SK-N-SH (cell line): Measurements from ENCODE around the gene BTBD16. TPM values are rescaled to one million over a fixed set of nuclear protein-coding genes. Genes with fewer than 3 reads are reported as not detected.

Source experiments
- CTCF ChIA-PET: fragments of 300-600, 350-600 bp; formaldehyde crosslinking; extraction: SDS; loops from one replicate; lab custom pipeline; 2021; lab: Yijun Ruan, JAX
- POLR2A ChIA-PET: fragments of 350-600 bp; sonication (Branson Sonifier 250); formaldehyde crosslinking; extraction: SDS; loops from one replicate; lab custom pipeline; 2020; ENCODE audit warnings: antibody characterized with exemption, inconsistent platforms; lab: Yijun Ruan, JAX
- DNase-seq: peaks from one replicate; pipeline ENCODE4 v3.0.0; 2012
- H2AFZ ChIP-seq: fragments of 200-600 bp; sonication (generic); 2 replicates; pipeline ENCODE4 v1.8.1; 2016; ENCODE audit warnings: antibody characterized with exemption, mild to moderate bottlenecking, low read depth
- H3F3A ChIP-seq: fragments of 200-600 bp; sonication (generic); replicated peaks from 2 replicates; pipeline ENCODE3; 2016; ENCODE audit warnings: antibody characterized with exemption, mild to moderate bottlenecking; ENCODE audit not compliant: insufficient read depth
- H3K27ac ChIP-seq, 2 experiments: fragments of 200-500 bp in 1 of 2; fragments of 200-600 bp in 1 of 2; sonication (Bioruptor generic) in 1 of 2; sonication (generic), shearing (Covaris generic) in 1 of 2; 2 replicates each; pipeline versions ENCODE4 v1.5.1 to v1.6.1; 2014 to 2016; ENCODE audit warnings: low read depth in 2 of 2, inconsistent platforms in 1 of 2, low read length in 1 of 2, mild to moderate bottlenecking in 1 of 2, mixed read lengths in 1 of 2
- H3K27me3 ChIP-seq: fragments of 200-600 bp; sonication (generic), shearing (Covaris generic); 2 replicates; pipeline ENCODE4 v1.6.1; 2016; ENCODE audit warnings: mixed run types; ENCODE audit not compliant: insufficient read depth
- H3K36me3 ChIP-seq, 2 experiments: fragments of 200-500 bp in 1 of 2; fragments of 200-600 bp in 1 of 2; sonication (Bioruptor generic) in 1 of 2; sonication (generic) in 1 of 2; replicated peaks in 1 of 2; 2 replicates each; pipeline versions ENCODE3 to v1.5.1; 2014 to 2016; ENCODE audit warnings: low read length in 1 of 2, mild to moderate bottlenecking in 1 of 2; ENCODE audit not compliant: insufficient read depth in 2 of 2, control insufficient read depth in 1 of 2
- H3K4me1 ChIP-seq, 2 experiments: fragments of 200-500 bp in 1 of 2; fragments of 200-600 bp in 1 of 2; sonication (Bioruptor generic) in 1 of 2; sonication (generic), shearing (Covaris generic) in 1 of 2; 2 replicates each; pipeline versions ENCODE4 v1.5.1 to v1.6.1; 2014 to 2016; ENCODE audit warnings: low read depth in 1 of 2, low read length in 1 of 2, mixed run types in 1 of 2; ENCODE audit not compliant: insufficient read depth in 2 of 2, control insufficient read depth in 1 of 2
- H3K4me2 ChIP-seq: fragments of 200-600 bp; sonication (generic), shearing (Covaris generic); 2 replicates; pipeline ENCODE4 v1.6.1; 2017; ENCODE audit warnings: mixed run types
- H3K4me3 ChIP-seq, 2 experiments: fragments of 200-500 bp in 1 of 2; fragments of 200-600 bp in 1 of 2; sonication (Bioruptor generic) in 1 of 2; sonication (generic), shearing (Covaris generic) in 1 of 2; 2 replicates each; pipeline versions ENCODE4 v1.5.1 to v1.8.1; 2014 to 2016; ENCODE audit warnings: low read depth in 2 of 2, inconsistent platforms in 1 of 2, low read length in 1 of 2, mild to moderate bottlenecking in 1 of 2, mixed read lengths in 1 of 2, moderate library complexity in 1 of 2
- H3K79me2 ChIP-seq: fragments of 200-600 bp; sonication (generic); 2 replicates; pipeline ENCODE4 v1.8.1; 2017; ENCODE audit warnings: mild to moderate bottlenecking; ENCODE audit not compliant: insufficient read depth
- H3K9ac ChIP-seq: fragments of 200-600 bp; sonication (generic); 2 replicates; pipeline ENCODE4 v1.6.1; 2017; ENCODE audit warnings: mixed run types
- H3K9me2 ChIP-seq: fragments of 200-600 bp; sonication (generic); 2 replicates; pipeline ENCODE4 v1.6.1; 2017; ENCODE audit warnings: mixed run types
- H3K9me3 ChIP-seq: fragments of 200-600 bp; sonication (generic); 2 replicates; pipeline ENCODE4 v1.6.1; 2017; ENCODE audit warnings: mixed run types, mild to moderate bottlenecking, moderate library complexity
- H4K20me1 ChIP-seq: fragments of 200-600 bp; sonication (generic); 2 replicates; pipeline ENCODE4 v1.6.1; 2017; ENCODE audit warnings: mild to moderate bottlenecking, mixed run types; ENCODE audit not compliant: insufficient read depth
- FOSL2 ChIP-seq: IDR thresholded peaks from 2 replicates; pipeline ENCODE4 v1.4.0; 2012; ENCODE audit warnings: low read depth, mild to moderate bottlenecking, moderate library complexity, borderline replicate concordance
- FOXJ3 ChIP-seq: sonication (generic); formaldehyde crosslinking; IDR thresholded peaks from 2 replicates; pipeline ENCODE4 v1.5.1; 2020; ENCODE audit warnings: mild to moderate bottlenecking, missing genetic modification reagents
- FOXM1 ChIP-seq: IDR thresholded peaks from 2 replicates; pipeline ENCODE4 v1.4.0; 2012; ENCODE audit warnings: low read depth, mild to moderate bottlenecking
- GABPA ChIP-seq: IDR thresholded peaks from 2 replicates; pipeline ENCODE4 v1.4.0; 2012; ENCODE audit warnings: low read depth, mild to moderate bottlenecking
- GATA2 ChIP-seq: sonication (generic); formaldehyde crosslinking; IDR thresholded peaks from 2 replicates; pipeline ENCODE4 v1.5.0; 2020; ENCODE audit warnings: mild to moderate bottlenecking, missing genetic modification reagents
- JUND ChIP-seq: IDR thresholded peaks from 2 replicates; pipeline ENCODE4 v1.4.0; 2012
- MEF2A ChIP-seq: IDR thresholded peaks from 2 replicates; pipeline ENCODE4 v1.4.0; 2012; ENCODE audit warnings: low read depth, borderline replicate concordance
- MXI1 ChIP-seq: IDR thresholded peaks from 2 replicates; pipeline ENCODE4 v1.6.1; 2012; ENCODE audit warnings: mild to moderate bottlenecking, low read depth, low read length, improper control_type of control experiment
- NFIC ChIP-seq: IDR thresholded peaks from 2 replicates; pipeline ENCODE4 v1.4.0; 2012; ENCODE audit warnings: borderline replicate concordance
- RAD21 ChIP-seq: IDR thresholded peaks from 2 replicates; pipeline ENCODE4 v1.6.1; 2012; ENCODE audit warnings: mild to moderate bottlenecking, low read length
- REST ChIP-seq: IDR thresholded peaks from 2 replicates; pipeline ENCODE4 v1.6.1; 2012; ENCODE audit warnings: mild to moderate bottlenecking, low read depth, low read length, moderate library complexity
- TCF12 ChIP-seq: IDR thresholded peaks from 2 replicates; pipeline ENCODE4 v1.4.0; 2012
- USF1 ChIP-seq: IDR thresholded peaks from 2 replicates; pipeline ENCODE4 v1.4.0; 2012; ENCODE audit warnings: low read depth, borderline replicate concordance
- USF2 ChIP-seq: fragments of 150-350 bp; IDR thresholded peaks from 2 replicates; pipeline ENCODE4 v1.6.1; 2017; ENCODE audit warnings: antibody characterized with exemption, low read length, low read depth, borderline replicate concordance
- WGBS: methylation state at CpG from one replicate; pipeline ENCODE4 v1.1.6; 2017; ENCODE audit warnings: low lambda C conversion rate; 5-methylcytosine and 5-hydroxymethylcytosine counted together
- polyA plus RNA-seq, 3 experiments: library from polyadenylated mRNA; depleted of rRNA; stranded (reverse); fragments of >200 nt; gene quantifications; 2 replicates each; pipeline ENCODE4 v1.2.3, GENCODE V29; 2012
- TF ChIP-seq, protein P1 (sequence below): fragments of 150-350 bp; IDR thresholded peaks from 2 replicates; pipeline ENCODE4 v1.6.1; 2016; ENCODE audit warnings: mild to moderate bottlenecking, low read depth, low read length
- TF ChIP-seq, protein P2 (sequence below): fragments of 200-600 bp; sonication (generic); IDR thresholded peaks from 2 replicates; pipeline ENCODE4 v1.6.1; 2017; ENCODE audit warnings: antibody characterized with exemption, mild to moderate bottlenecking, moderate library complexity
- TF ChIP-seq, protein P3 (sequence below): IDR thresholded peaks from 2 replicates; pipeline ENCODE4; 2012

BTBD16 gene
- polyA plus RNA-seq, 1 of the 3 experiments (the other 2 are of a cell fraction): not detected

DNA sequence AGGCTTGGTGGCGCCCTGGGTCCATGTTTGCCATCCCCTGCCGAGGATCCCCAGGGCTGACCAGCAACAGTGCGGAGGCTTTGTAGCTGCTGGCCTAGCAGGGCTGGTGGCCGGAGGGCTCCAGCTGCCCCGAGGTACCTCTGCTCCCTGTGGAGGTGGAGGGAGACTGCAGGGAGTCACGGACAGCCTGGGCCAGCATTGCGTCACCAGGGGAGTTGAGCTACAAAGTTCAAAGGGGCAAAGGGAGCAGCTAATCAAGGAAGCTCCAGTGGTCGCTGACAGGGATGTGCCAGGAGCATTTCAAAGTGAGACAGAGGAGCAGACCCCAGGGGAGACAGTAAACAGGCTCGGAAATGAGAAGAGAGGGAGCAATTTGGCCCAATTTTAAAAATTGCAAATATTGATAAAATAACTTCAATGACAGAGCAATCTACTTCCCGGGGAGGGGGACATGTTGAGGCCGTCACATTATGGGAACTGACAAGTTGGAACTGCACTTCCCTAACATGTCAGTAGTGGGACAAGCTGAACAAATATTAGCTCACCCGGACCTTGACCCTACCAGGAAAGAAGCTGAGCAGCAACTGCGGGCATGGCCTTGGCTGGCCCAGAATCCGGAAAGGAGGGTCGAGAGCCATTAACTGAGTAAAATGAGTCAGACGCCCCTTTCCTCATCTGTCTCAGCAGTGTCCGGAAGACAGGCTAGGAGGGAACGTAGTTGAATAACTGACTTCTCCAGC is 39.4 kb downstream of the BTBD16 start:
- Histone ChIP-seq H3F3A (peaks cover 11% of the 10 kb centered on the region), H3K79me2 (no peaks in the 10 kb centered on the region), H2AFZ (no peak overlapping the region), H3K9me2 (no peaks in the 10 kb centered on the region), H4K20me1 (no peaks in the 10 kb centered on the region), H3K27ac (no peak overlapping the region)
- CTCF ChIA-PET: interaction anchor here (1.4 to 1.9 kb wide), 3 partner anchors 12 to 255 kb away, joined by 7 to 14 read pairs (median 10); no protein-coding TSS in a partner anchor
- no peak for DNase-seq
- TF ChIP-seq TCF12: no peak
- TF ChIP-seq JUND: no peak
- no peak for TF ChIP-seq RAD21
- TF ChIP-seq FOXJ3 (CRISPR knock-in tag): no peak
- TF ChIP-seq, protein P1, sequence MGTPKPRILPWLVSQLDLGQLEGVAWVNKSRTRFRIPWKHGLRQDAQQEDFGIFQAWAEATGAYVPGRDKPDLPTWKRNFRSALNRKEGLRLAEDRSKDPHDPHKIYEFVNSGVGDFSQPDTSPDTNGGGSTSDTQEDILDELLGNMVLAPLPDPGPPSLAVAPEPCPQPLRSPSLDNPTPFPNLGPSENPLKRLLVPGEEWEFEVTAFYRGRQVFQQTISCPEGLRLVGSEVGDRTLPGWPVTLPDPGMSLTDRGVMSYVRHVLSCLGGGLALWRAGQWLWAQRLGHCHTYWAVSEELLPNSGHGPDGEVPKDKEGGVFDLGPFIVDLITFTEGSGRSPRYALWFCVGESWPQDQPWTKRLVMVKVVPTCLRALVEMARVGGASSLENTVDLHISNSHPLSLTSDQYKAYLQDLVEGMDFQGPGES: no peak
- TF ChIP-seq USF2: no peak
- TF ChIP-seq, protein P2, sequence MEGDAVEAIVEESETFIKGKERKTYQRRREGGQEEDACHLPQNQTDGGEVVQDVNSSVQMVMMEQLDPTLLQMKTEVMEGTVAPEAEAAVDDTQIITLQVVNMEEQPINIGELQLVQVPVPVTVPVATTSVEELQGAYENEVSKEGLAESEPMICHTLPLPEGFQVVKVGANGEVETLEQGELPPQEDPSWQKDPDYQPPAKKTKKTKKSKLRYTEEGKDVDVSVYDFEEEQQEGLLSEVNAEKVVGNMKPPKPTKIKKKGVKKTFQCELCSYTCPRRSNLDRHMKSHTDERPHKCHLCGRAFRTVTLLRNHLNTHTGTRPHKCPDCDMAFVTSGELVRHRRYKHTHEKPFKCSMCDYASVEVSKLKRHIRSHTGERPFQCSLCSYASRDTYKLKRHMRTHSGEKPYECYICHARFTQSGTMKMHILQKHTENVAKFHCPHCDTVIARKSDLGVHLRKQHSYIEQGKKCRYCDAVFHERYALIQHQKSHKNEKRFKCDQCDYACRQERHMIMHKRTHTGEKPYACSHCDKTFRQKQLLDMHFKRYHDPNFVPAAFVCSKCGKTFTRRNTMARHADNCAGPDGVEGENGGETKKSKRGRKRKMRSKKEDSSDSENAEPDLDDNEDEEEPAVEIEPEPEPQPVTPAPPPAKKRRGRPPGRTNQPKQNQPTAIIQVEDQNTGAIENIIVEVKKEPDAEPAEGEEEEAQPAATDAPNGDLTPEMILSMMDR: no peak
- TF ChIP-seq FOSL2: no peak
- TF ChIP-seq NFIC: no peak
- TF ChIP-seq MEF2A: no peak
- TF ChIP-seq USF1: no peak
- no peak for TF ChIP-seq FOXM1
- TF ChIP-seq GABPA: no peak
- TF ChIP-seq GATA2: no peak
- no peak for TF ChIP-seq REST
- TF ChIP-seq, protein P3, sequence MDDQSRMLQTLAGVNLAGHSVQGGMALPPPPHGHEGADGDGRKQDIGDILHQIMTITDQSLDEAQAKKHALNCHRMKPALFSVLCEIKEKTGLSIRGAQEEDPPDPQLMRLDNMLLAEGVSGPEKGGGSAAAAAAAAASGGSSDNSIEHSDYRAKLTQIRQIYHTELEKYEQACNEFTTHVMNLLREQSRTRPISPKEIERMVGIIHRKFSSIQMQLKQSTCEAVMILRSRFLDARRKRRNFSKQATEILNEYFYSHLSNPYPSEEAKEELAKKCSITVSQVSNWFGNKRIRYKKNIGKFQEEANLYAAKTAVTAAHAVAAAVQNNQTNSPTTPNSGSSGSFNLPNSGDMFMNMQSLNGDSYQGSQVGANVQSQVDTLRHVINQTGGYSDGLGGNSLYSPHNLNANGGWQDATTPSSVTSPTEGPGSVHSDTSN: no peak
- TF ChIP-seq MXI1: no peak
- TF ChIP-seq, all 33 proteins: peak for 0
- POLR2A ChIA-PET: no interaction called here
- Histone ChIP-seq H3K9ac (no peak overlapping the region), H3K27me3 (no peaks in the 10 kb centered on the region), H3K36me3 (no peaks in the 10 kb centered on the region), H3K4me1 (peaks cover 0 to 9% of the 10 kb centered on the region in 2 experiments; a peak in 2 of 4 replicates), H3K4me2 (no peak overlapping the region), H3K4me3 (no peak overlapping the region), H3K9me3 (no peaks in the 10 kb centered on the region)
- 66% methylated on average over 17 of the region's 18 CpGs for WGBS
